SU-DHL-6 (cell line): ENCODE results near the gene TES.

Experiments used
- H2AFZ ChIP-seq: fragments of 200-600 bp; sonication (generic); 2 replicates; pipeline ENCODE4 v1.6.1; 2014; ENCODE audit warnings: low read depth, mild to moderate bottlenecking, moderate library complexity, mixed read lengths, antibody characterized with exemption, low read length; ENCODE audit not compliant: severe bottlenecking
- H3F3A ChIP-seq: fragments of 200-600 bp; shearing (Covaris generic); 2 replicates; pipeline ENCODE4 v1.6.0; 2016; ENCODE audit warnings: antibody characterized with exemption, mild to moderate bottlenecking; ENCODE audit not compliant: insufficient read depth
- H3K27ac ChIP-seq: fragments of 200-600 bp; sonication (generic); 2 replicates; pipeline ENCODE4 v1.5.1; 2016; ENCODE audit warnings: low read depth, mild to moderate bottlenecking, low read length, moderate library complexity, mixed read lengths
- H3K27me3 ChIP-seq: fragments of 200-600 bp; sonication (generic), shearing (Covaris generic); 2 replicates; pipeline ENCODE4 v1.6.0; 2014; ENCODE audit warnings: mild to moderate bottlenecking, low read length
- H3K36me3 ChIP-seq: fragments of 200-600 bp; sonication (generic); 2 replicates; pipeline ENCODE4 v1.6.1; 2014; ENCODE audit warnings: mild to moderate bottlenecking, low read length, mixed read lengths
- H3K4me2 ChIP-seq: fragments of 300-600, 200-600 bp; shearing (Covaris generic), sonication (generic); 2 replicates; pipeline ENCODE4 v1.6.0; 2014; ENCODE audit warnings: low read length, low read depth, mild to moderate bottlenecking; ENCODE audit not compliant: poor library complexity, severe bottlenecking
- H3K4me3 ChIP-seq: fragments of 200-600 bp; sonication (generic); 2 replicates; pipeline ENCODE4 v1.5.1; 2014; ENCODE audit warnings: antibody characterized with exemption, low read length, mild to moderate bottlenecking, mixed read lengths; ENCODE audit not compliant: insufficient read depth, poor library complexity, severe bottlenecking
- H3K79me2 ChIP-seq: fragments of 200-600 bp; sonication (generic); 2 replicates; pipeline ENCODE4 v1.6.1; 2014; ENCODE audit warnings: mild to moderate bottlenecking, low read length, moderate library complexity; ENCODE audit not compliant: insufficient read depth
- H3K9ac ChIP-seq: fragments of 200-600 bp; sonication (generic); 2 replicates; pipeline ENCODE4 v1.7.0; 2014; ENCODE audit warnings: mild to moderate bottlenecking, low read length
- H3K9me2 ChIP-seq: fragments of 200-600 bp; sonication (generic); replicated peaks from 2 replicates; pipeline ENCODE4 v1.6.1; 2014; ENCODE audit warnings: low read length; ENCODE audit not compliant: insufficient read depth
- H3K9me3 ChIP-seq: fragments of 200-600 bp; sonication (generic); 2 replicates; pipeline ENCODE4 v1.6.1; 2014; ENCODE audit warnings: low read length, mixed read lengths; ENCODE audit not compliant: insufficient read depth
- H4K20me1 ChIP-seq: fragments of 200-600 bp; sonication (generic); 2 replicates; pipeline ENCODE4 v1.6.1; 2014; ENCODE audit warnings: low read depth, mild to moderate bottlenecking, antibody characterized with exemption, low read length, moderate library complexity, mixed read lengths
- CTCF ChIP-seq: fragments of 200-600 bp; sonication (generic); IDR thresholded peaks from one replicate; pipeline ENCODE4 v1.5.1; 2017; ENCODE audit warnings: antibody characterized with exemption, mild to moderate bottlenecking, low read length, moderate library complexity; ENCODE audit not compliant: insufficient read depth, poor library complexity, severe bottlenecking
- EZH2phosphoT487 ChIP-seq: fragments of 200-600 bp; sonication (generic), shearing (Covaris generic); conservative IDR thresholded peaks from 2 replicates; pipeline ENCODE4 v1.6.1; 2018; ENCODE audit warnings: mild to moderate bottlenecking, antibody characterized with exemption, low read length, moderate library complexity, mixed read lengths

Gene TES

GRCh38 chr7:116214921-116215320 is 4.6 kb downstream of the TES start:
- Histone ChIP-seq H3K79me2 (peaks cover 82% of the 10 kb centered on the region), H3K9ac (no peak overlapping the region), H3F3A (no peaks in the 10 kb centered on the region)

GRCh38 chr7:116215551-116215950 is 5.2 kb downstream of the TES start:
- Histone ChIP-seq H2AFZ (no peak overlapping the region), H3K36me3 (no peaks in the 10 kb centered on the region), H3K9ac (no peak overlapping the region), H3K27ac (no peak overlapping the region), H3K9me3 (no peaks in the 10 kb centered on the region), H3K4me3 (no peak overlapping the region), H3K9me2 (no peaks in the 10 kb centered on the region), H3K27me3 (no peaks in the 10 kb centered on the region), H3K79me2 (peaks cover 88% of the 10 kb centered on the region), H4K20me1 (peaks cover 59% of the 10 kb centered on the region), H3F3A (no peaks in the 10 kb centered on the region), H3K4me2 (no peak overlapping the region)
- TF ChIP-seq CTCF = no peak
- no peak for TF ChIP-seq EZH2phosphoT487

More at GRCh38 chr7:116214921-116215320, 4.6 kb downstream of the TES start:
- H2AFZ ChIP-seq = no peak overlapping the region
- no peak overlapping the region for H3K4me3 ChIP-seq
- H3K9me2 ChIP-seq = no peaks in the 10 kb centered on the region
- H3K27ac ChIP-seq = no peak overlapping the region
- H3K36me3 ChIP-seq = no peaks in the 10 kb centered on the region
- H4K20me1 ChIP-seq = peaks cover 59% of the 10 kb centered on the region
- no peaks in the 10 kb centered on the region for H3K9me3 ChIP-seq
- H3K27me3 ChIP-seq = no peaks in the 10 kb centered on the region
- H3K4me2 ChIP-seq = no peak overlapping the region
- TF ChIP-seq EZH2phosphoT487 (no peak), CTCF (no peak)

GRCh38 chr7:116216956-116217571 is 6.7 kb downstream of the TES start:
- H3K9me3 ChIP-seq = no peaks in the 10 kb centered on the region
- H4K20me1 ChIP-seq = peaks cover 53% of the 10 kb centered on the region
- no peak overlapping the region for H3K4me3 ChIP-seq
- no peak overlapping the region for H3K4me2 ChIP-seq
- no peaks in the 10 kb centered on the region for H3K27me3 ChIP-seq
- H3K36me3 ChIP-seq = no peaks in the 10 kb centered on the region
- TF ChIP-seq EZH2phosphoT487 = no peak
- no peak for TF ChIP-seq CTCF
- H3K79me2 ChIP-seq = peaks cover 87% of the 10 kb centered on the region
- H3F3A ChIP-seq = no peaks in the 10 kb centered on the region
- no peak overlapping the region for H2AFZ ChIP-seq
- no peak overlapping the region for H3K9ac ChIP-seq
- no peak overlapping the region for H3K27ac ChIP-seq
- no peaks in the 10 kb centered on the region for H3K9me2 ChIP-seq
